HUES48 (cell line): ENCODE measurements around the gene ADAM30.

ENCODE experiments used
- H3K27ac ChIP-seq: one replicate; pipeline ENCODE4 v1.7.0; 2013; ENCODE audit warnings: low read depth, low read length, inconsistent platforms
- H3K27me3 ChIP-seq: 2 replicates; pipeline ENCODE4 v1.6.1; 2013; ENCODE audit warnings: mild to moderate bottlenecking, low read length; ENCODE audit not compliant: control insufficient read depth, insufficient read depth
- H3K36me3 ChIP-seq: 2 replicates; pipeline ENCODE4 v1.6.1; 2013; ENCODE audit warnings: low read length; ENCODE audit not compliant: control insufficient read depth, insufficient read depth
- H3K4me1 ChIP-seq: 2 replicates; pipeline ENCODE4 v1.6.1; 2013; ENCODE audit warnings: mild to moderate bottlenecking, low read length; ENCODE audit not compliant: control insufficient read depth, insufficient read depth
- H3K4me3 ChIP-seq: 2 replicates; pipeline ENCODE4 v1.5.1; 2013; ENCODE audit warnings: mild to moderate bottlenecking, low read depth, low read length
- H3K9ac ChIP-seq: 2 replicates; pipeline ENCODE4 v1.6.1; 2013; ENCODE audit warnings: mild to moderate bottlenecking, low read depth, low read length, moderate library complexity
- H3K9me3 ChIP-seq: 2 replicates; pipeline ENCODE4 v1.6.1; 2013; ENCODE audit warnings: low read length; ENCODE audit not compliant: control insufficient read depth, insufficient read depth

ADAM30 gene

GRCh38 chr1:119887427-119887826 is 8.9 kb downstream of the ADAM30 start:
- Histone ChIP-seq H3K9ac (no peak overlapping the region), H3K27me3 (no peaks in the 10 kb centered on the region), H3K4me3 (no peak overlapping the region), H3K9me3 (no peaks in the 10 kb centered on the region), H3K4me1 (no peaks in the 10 kb centered on the region), H3K27ac (no peak overlapping the region), H3K36me3 (no peaks in the 10 kb centered on the region)

- no peaks in the 10 kb centered on the region for H3K9me3 ChIP-seq
- no peak overlapping the region for H3K4me3 ChIP-seq
- no peaks in the 10 kb centered on the region for H3K4me1 ChIP-seq
- H3K36me3 ChIP-seq, result no peaks in the 10 kb centered on the region
- no peak overlapping the region for H3K9ac ChIP-seq
- no peaks in the 10 kb centered on the region for H3K27me3 ChIP-seq
- no peak overlapping the region for H3K27ac ChIP-seq
Measured at GRCh38 chr1:119885903-119886783, 10.2 kb downstream of the ADAM30 start.

DNA sequence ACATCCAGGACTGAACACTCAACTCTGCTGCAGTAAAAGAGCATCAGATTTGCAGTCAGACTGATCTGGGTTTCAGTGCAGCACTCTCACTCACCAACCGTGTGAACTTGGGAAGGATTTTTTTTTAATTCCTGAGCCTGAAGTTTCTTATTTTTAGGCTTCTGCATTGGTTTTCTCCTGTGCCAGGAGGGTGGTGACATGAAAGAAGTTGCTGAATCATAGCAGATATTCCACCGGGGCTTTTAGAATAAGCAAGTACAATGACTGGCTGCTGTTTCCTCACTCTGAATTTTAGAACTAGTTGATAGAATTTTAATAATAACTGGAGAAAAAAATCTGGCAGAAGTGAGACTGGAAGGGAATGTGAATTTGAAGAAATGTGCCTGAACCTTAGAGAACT is 11.6 kb downstream of the ADAM30 start:
- no peaks in the 10 kb centered on the region for H3K36me3 ChIP-seq
- no peak overlapping the region for H3K9ac ChIP-seq
- H3K27me3 ChIP-seq, result no peaks in the 10 kb centered on the region
- no peaks in the 10 kb centered on the region for H3K9me3 ChIP-seq
- no peak overlapping the region for H3K27ac ChIP-seq
- no peaks in the 10 kb centered on the region for H3K4me1 ChIP-seq
- H3K4me3 ChIP-seq, result no peak overlapping the region

DNA sequence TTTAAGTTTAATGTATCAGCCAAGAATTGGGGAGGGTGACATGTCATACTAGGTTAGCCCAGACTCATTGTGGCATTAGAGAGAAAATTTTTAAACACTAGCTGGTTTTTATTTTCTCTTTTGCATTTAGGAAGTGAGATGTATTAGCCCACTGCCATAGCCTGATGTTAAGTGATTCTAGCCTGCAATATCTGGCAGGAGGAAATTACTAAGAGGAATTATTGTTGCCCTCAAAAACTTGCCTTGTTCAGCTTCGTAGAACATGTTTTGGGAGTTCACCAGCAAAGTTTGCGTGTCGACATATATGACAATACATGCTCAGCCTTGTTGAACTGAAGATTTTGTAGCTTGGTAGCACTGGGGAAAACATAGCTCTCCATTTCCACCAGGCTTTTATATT is 12.5 kb downstream of the ADAM30 start:
- Histone ChIP-seq H3K9me3 (no peaks in the 10 kb centered on the region), H3K4me1 (no peaks in the 10 kb centered on the region), H3K36me3 (no peaks in the 10 kb centered on the region), H3K27ac (no peak overlapping the region), H3K9ac (no peak overlapping the region), H3K27me3 (no peaks in the 10 kb centered on the region), H3K4me3 (no peak overlapping the region)

DNA sequence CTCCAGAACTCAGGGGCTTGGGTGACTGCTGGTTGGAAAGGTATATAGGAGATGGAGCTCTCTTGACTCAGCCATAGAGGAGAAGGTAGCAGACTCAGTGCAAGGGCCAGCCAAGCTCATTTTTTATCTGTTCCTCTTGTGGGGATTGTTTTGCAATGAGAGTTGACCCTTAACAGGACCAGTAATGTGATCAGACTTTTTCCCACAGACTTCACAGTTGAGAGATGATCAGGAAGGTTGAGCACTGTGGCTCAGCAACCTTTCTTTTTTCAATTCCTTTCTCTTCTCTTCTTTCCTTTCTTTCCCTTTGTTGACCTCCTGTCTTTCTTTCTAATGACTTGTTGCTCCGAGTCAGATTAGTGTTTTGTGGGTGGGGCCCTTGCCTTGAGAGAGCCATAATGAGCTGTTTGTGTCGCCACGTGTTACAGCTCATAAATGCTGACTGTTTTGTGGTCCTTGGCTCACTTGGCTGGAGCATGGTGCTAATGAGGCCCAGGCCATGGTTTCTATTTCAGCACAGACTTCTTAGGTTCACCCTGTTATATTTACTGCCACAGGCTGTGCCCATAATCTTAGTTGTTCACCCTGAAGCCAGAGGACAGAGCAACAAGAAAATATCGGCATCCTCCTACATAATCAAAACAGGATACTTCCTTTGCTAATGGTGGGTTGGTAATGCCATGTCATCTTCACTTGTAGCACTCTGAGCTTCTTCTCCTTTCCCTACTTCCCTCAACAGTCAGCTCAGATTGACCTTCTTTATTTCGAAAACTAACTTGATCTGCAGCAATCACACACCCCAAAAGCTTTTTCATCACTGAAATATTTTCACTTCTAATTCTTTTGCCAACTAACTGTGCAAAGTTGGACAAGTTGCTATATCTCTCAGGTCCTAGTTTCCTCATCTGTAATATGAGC is 13.9 kb downstream of the ADAM30 start:
- Histone ChIP-seq H3K9me3 (no peaks in the 10 kb centered on the region), H3K9ac (no peak overlapping the region), H3K36me3 (no peaks in the 10 kb centered on the region), H3K27me3 (no peaks in the 10 kb centered on the region), H3K27ac (no peak overlapping the region), H3K4me1 (no peaks in the 10 kb centered on the region), H3K4me3 (no peak overlapping the region)

GRCh38 chr1:119879510-119880434 is 16.5 kb downstream of the ADAM30 start:
- no peaks in the 10 kb centered on the region for H3K9me3 ChIP-seq
- no peaks in the 10 kb centered on the region for H3K27me3 ChIP-seq
- H3K27ac ChIP-seq, result no peak overlapping the region
- H3K36me3 ChIP-seq, result no peaks in the 10 kb centered on the region
- H3K4me1 ChIP-seq, result no peaks in the 10 kb centered on the region
- no peak overlapping the region for H3K4me3 ChIP-seq
- H3K9ac ChIP-seq, result no peak overlapping the region

GRCh38 chr1:119878171-119878570 is 18.1 kb downstream of the ADAM30 start:
- Histone ChIP-seq H3K27me3 (no peaks in the 10 kb centered on the region), H3K36me3 (no peaks in the 10 kb centered on the region), H3K9me3 (no peaks in the 10 kb centered on the region), H3K4me1 (no peaks in the 10 kb centered on the region), H3K9ac (no peak overlapping the region), H3K27ac (no peak overlapping the region), H3K4me3 (no peak overlapping the region)

GRCh38 chr1:119874186-119874585 is 22.1 kb downstream of the ADAM30 start:
- H3K36me3 ChIP-seq, result no peaks in the 10 kb centered on the region
- H3K9me3 ChIP-seq, result no peaks in the 10 kb centered on the region
- H3K27ac ChIP-seq, result no peak overlapping the region
- no peaks in the 10 kb centered on the region for H3K27me3 ChIP-seq
- H3K4me3 ChIP-seq, result no peak overlapping the region
- no peaks in the 10 kb centered on the region for H3K4me1 ChIP-seq
- H3K9ac ChIP-seq, result no peak overlapping the region

DNA sequence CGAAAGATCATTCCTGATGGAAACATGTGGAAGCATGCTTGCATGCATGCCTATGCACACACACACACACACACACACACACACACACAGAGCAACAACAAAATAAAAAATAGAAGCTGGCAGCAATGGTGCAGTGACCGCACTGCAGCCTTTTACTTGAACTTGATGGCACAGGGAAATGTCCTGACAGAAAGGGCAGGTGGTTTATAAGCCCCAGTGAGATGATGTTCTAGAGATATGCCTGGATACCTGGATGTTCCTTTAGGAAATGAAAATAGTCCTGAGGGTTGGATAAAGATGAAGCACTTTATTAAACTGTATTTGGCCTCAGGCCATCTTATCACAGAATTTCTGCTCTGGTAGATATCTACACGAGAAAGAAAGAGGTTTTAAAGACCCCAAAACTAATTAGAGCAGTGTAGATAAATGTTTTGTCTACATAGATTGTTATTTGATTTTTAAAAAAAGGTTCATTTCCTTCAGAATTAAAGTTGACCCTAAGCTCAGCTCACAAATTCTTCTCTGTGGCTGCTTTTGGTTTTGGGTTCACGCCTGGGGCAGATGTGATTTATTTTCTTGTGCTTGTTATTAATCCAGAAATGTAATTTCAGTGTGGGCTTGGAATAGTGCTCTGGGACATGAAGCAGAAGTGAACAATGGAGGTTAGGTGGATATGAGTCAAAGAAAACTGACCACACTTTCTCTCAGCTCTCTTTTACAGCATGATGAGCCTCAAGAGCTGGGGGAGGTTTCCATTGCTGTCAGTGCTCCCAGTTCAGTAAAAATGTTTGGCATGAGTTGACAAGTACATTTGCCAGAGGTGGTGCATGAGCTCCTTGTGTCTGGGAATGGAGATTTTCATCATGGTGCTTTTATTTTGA is 22.9 kb downstream of the ADAM30 start:
- H3K36me3 ChIP-seq, result no peaks in the 10 kb centered on the region
- no peak overlapping the region for H3K4me3 ChIP-seq
- H3K9ac ChIP-seq, result no peak overlapping the region
- H3K4me1 ChIP-seq, result no peaks in the 10 kb centered on the region
- H3K27me3 ChIP-seq, result no peaks in the 10 kb centered on the region
- H3K9me3 ChIP-seq, result no peaks in the 10 kb centered on the region
- H3K27ac ChIP-seq, result no peak overlapping the region

- Histone ChIP-seq H3K27ac (no peak overlapping the region), H3K4me3 (no peak overlapping the region), H3K9me3 (no peaks in the 10 kb centered on the region), H3K9ac (no peak overlapping the region), H3K36me3 (no peaks in the 10 kb centered on the region), H3K4me1 (no peaks in the 10 kb centered on the region), H3K27me3 (no peaks in the 10 kb centered on the region)
Measured at GRCh38 chr1:119871881-119872280, 24.4 kb downstream of the ADAM30 start.
